A549 (cell line): ENCODE data around the gene RPL35. TPM values are rescaled to one million over a fixed set of nuclear protein-coding genes. Genes with fewer than 3 reads are reported as not detected.

Source experiments
- ATAC-seq, 2 experiments: fragments of 200-7000 bp in 1 of 2; fragments of >200 bp in 1 of 2; cut with Nextera tagmentation in 1 of 2; cut with Tn5 transposase in 1 of 2; 3 replicates each; pipeline versions ENCODE4 v1.8.0 to v1.9.1; 2018 to 2020; ENCODE audit warnings: mild to moderate bottlenecking in 1 of 2, moderate library complexity in 1 of 2
- CTCF ChIA-PET: fragments of 300-600 bp; sonication (Branson Sonifier 250); formaldehyde crosslinking; extraction: SDS; loops from one replicate; lab custom pipeline; 2021; ENCODE audit warnings: antibody characterized with exemption, inconsistent platforms; lab: Yijun Ruan, JAX
- POLR2A ChIA-PET: fragments of 350-600 bp; formaldehyde crosslinking; extraction: SDS; loops from one replicate; lab custom pipeline; 2021; ENCODE audit warnings: antibody characterized with exemption, inconsistent platforms; lab: Yijun Ruan, JAX
- DNase-seq, 2 experiments: peaks; one replicate each; pipeline versions ENCODE4 v3.0.0 to v3.0.0-alpha.2; 2011 to 2016; ENCODE audit warnings: low read depth in 1 of 2, low spot score in 1 of 2
- FAIRE-seq: peaks from 2 replicates; lab custom pipeline; 2011; peaks lifted over from hg19 to GRCh38; lab: Jason Lieb, UNC
- H3K27ac ChIP-seq, 2 experiments: fragments of >200 bp; sonication (Bioruptor Twin); formaldehyde crosslinking; 3 replicates each; pipeline ENCODE4 v1.5.1; 2016 to 2017
- H3K4me1 ChIP-seq: fragments of >200 bp; sonication (Bioruptor Twin); formaldehyde crosslinking; 3 replicates; pipeline ENCODE4 v1.6.1; 2016
- H3K4me2 ChIP-seq: fragments of >200 bp; sonication (Bioruptor Twin); formaldehyde crosslinking; 3 replicates; pipeline ENCODE4 v1.6.1; 2016
- H3K4me3 ChIP-seq: fragments of >200 bp; sonication (Bioruptor Twin); formaldehyde crosslinking; 3 replicates; pipeline ENCODE4 v1.5.1; 2016
- H3K9me3 ChIP-seq: fragments of >200 bp; sonication (Bioruptor Twin); formaldehyde crosslinking; 3 replicates; pipeline ENCODE4 v1.6.1; 2016
- ESRRA ChIP-seq: fragments of 150-350 bp; IDR thresholded peaks from 2 replicates; pipeline ENCODE4 v1.6.1; 2014; ENCODE audit warnings: mild to moderate bottlenecking, low read length, borderline replicate concordance
- FOSL2 ChIP-seq, 2 experiments: fragments of 450-650 bp in 1 of 2; fragments of >200 bp in 1 of 2; sonication (Bioruptor Twin) in 1 of 2; formaldehyde crosslinking; IDR thresholded peaks; 2 replicates each; pipeline versions ENCODE4 v1.5.0 to v1.6.1; 2016 to 2020; ENCODE audit warnings: mild to moderate bottlenecking in 1 of 2, moderate library complexity in 1 of 2
- HOXA7 ChIP-seq: fragments of 250-450 bp; sonication (Bioruptor Pico); IDR thresholded peaks from 2 replicates; pipeline ENCODE4 v1.5.0; 2020; ENCODE audit warnings: mild to moderate bottlenecking, moderate library complexity
- KDM5A ChIP-seq: fragments of 200-600 bp; sonication (generic); IDR thresholded peaks from 2 replicates; pipeline ENCODE4 v1.6.1; 2016; ENCODE audit warnings: antibody characterized with exemption, mild to moderate bottlenecking
- SMC3 ChIP-seq: fragments of >200 bp; sonication (Bioruptor Twin); formaldehyde crosslinking; IDR thresholded peaks from 3 replicates; pipeline ENCODE4 v1.6.1; 2018; ENCODE audit warnings: inconsistent platforms
- ZNF302 ChIP-seq: fragments of 250-450 bp; sonication (Bioruptor Pico); IDR thresholded peaks from 2 replicates; pipeline ENCODE4 v1.9.0; 2021; ENCODE audit warnings: inconsistent platforms, mild to moderate bottlenecking, moderate library complexity
- WGBS: methylation state at CpG from one replicate; pipeline ENCODE4 v1.1.6; 2017; ENCODE audit errors: missing lambda C conversion rate; 5-methylcytosine and 5-hydroxymethylcytosine counted together
- polyA plus RNA-seq, 4 experiments: library from polyadenylated mRNA; depleted of rRNA in 3 of 4; stranded (reverse); fragments of >200 nt; fragmentation: RNase III in 1 of 4; extraction: RNeasy Plus Mini Kit Qiagen cat#74134 plus additional on column Dnase treatment in 1 of 4; gene quantifications; 2 replicates in 3 of 4; 3 replicates in 1 of 4; pipeline ENCODE4 v1.2.3, GENCODE V29; 2011 to 2017
- small RNA-seq, 6 experiments: library from RNA; depleted of rRNA; stranded (forward); fragments of <200 nt; gene quantifications; one replicate each; pipeline ENCODE3, GENCODE V24; 2012
- TF ChIP-seq, protein P1 (sequence below): IDR thresholded peaks from 2 replicates; pipeline ENCODE4 v1.6.1; 2012; ENCODE audit warnings: low read depth, borderline replicate concordance

The RPL35 gene
- polyA plus RNA-seq, 2 of the 4 experiments (the other 2 are of a cell fraction): 2,307 to 3,076 TPM

DNA sequence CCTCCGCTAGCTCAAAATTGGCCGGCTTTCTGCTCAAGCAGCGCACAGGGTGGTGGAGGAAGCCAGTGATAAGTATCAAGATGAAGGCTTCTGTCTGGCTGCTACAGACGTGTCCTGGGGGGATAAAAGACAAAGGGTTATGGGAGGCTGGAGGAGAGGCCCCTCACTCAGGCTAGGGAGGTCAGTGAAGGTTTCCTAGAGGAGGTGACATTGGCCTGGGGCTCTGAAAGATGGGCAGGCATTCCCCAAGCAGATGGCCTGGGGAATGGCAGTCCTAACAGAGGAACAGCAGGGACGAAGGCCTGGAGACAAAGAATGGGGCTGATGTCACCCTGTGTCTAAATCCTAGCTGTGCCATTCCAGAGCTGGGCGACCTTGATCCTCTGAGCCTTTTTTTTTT lies 52.5 kb downstream of the RPL35 start:
- DNase-seq (no peak), ATAC-seq (no peak), FAIRE-seq (no peak)
- CTCF ChIA-PET: interaction anchor here (1.3 to 40.0 kb wide), 5 partner anchors 9 to 98 kb away, joined by 3 to 785 read pairs (median 9); partner anchors contain the start of genes NR6A1, OLFML2A and WDR38
- no peak overlapping the region for H3K4me3 ChIP-seq
- TF ChIP-seq ZNF302 (CRISPR knock-in tag) (no peak), KDM5A (no peak)
- 92% methylated on average over 6 of the region's 6 CpGs for WGBS
- H3K4me2 ChIP-seq: no peak overlapping the region
- H3K4me1 ChIP-seq: peaks cover 41% of the 10 kb centered on the region
- POLR2A ChIA-PET: interaction anchor here (1.3 kb wide), 1 partner anchor 30 kb away, joined by 3 read pairs; no protein-coding TSS in a partner anchor
- H3K9me3 ChIP-seq: no peaks in the 10 kb centered on the region
- peak overlapping the region in 1 of 2 experiments; percentile 93; a peak in 2 of 6 replicates for H3K27ac ChIP-seq

DNA sequence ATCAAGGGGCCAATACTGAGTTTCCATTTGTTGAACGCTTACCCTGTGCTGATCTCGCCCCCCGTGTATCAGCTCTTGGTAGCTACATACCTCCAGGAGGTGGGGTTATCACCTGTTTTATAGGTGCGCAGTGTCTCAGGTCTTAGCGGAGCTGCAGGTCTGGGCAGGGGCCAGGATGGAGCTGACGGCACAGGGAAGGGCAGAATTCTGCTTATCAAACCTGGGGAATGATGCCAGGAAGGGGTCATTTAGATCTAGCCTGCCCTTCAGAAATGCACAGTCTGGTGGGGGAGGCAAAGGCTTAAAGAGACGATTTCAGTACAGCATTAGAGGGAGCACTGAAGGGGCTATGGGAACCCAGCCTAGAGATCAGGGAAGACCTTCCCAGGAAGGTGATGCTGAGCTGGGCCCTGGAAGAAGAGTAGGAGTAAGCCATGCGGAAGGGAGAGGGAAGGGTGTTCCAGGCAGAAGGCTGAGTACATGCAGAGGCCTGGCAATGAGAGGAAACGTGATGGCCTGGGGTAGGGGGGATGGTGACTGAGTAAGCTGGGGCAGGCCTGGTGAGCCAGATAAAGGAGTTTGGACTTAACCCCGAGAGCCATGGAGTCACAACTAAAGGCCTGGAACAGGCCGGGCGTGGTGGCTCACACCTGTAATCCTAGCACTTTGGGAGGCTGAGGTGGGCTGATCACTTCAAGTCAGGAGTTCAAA lies 53.4 kb downstream of the RPL35 start:
- 88% methylated on average over 12 of the region's 12 CpGs for WGBS
- Histone ChIP-seq H3K9me3 (no peaks in the 10 kb centered on the region), H3K27ac (no peak overlapping the region)
- FAIRE-seq: no peak
- TF ChIP-seq HOXA7 (CRISPR knock-in tag) (no peak), FOSL2 (IDR thresholded peaks at IDR 0.05) (no peak), FOSL2 (CRISPR knock-in tag; IDR thresholded peaks at IDR 0.05) (no peak), ESRRA (no peak), SMC3 (no peak)
- TF ChIP-seq, protein P1, sequence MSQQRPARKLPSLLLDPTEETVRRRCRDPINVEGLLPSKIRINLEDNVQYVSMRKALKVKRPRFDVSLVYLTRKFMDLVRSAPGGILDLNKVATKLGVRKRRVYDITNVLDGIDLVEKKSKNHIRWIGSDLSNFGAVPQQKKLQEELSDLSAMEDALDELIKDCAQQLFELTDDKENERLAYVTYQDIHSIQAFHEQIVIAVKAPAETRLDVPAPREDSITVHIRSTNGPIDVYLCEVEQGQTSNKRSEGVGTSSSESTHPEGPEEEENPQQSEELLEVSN: no peak
- TF ChIP-seq, all 56 proteins: peak for 0
- DNase-seq: no peak
- no peak overlapping the region for H3K4me2 ChIP-seq
- no peak for ATAC-seq
- CTCF ChIA-PET: interaction anchor here (0.6 to 40.0 kb wide), 6 partner anchors 10 to 129 kb away, joined by 3 to 785 read pairs (median 6); partner anchors contain the start of genes NR6A1, OLFML2A and WDR38
- peaks cover 34% of the 10 kb centered on the region for H3K4me1 ChIP-seq
- POLR2A ChIA-PET: interaction anchor here (1.3 kb wide), 1 partner anchor 29 kb away, joined by 3 read pairs; no protein-coding TSS in a partner anchor
- no peak overlapping the region for H3K4me3 ChIP-seq

Small RNA genes within 50 kb of the gene (small RNA-seq; reads per million reads assigned to genes)
- gene RNU4-82P: 0 reads per million in 6 experiments

Other genes with a start within 250 kb of the RPL35 start
- 3.3 and 4.1 TPM in 2 replicates for gene NR6A1, start 90.6 kb downstream of the RPL35 start, polyA plus RNA-seq (2011; rRNA removed)
- 1.7 to 1.8 TPM (median 1.7 TPM) in 3 replicates for gene NR6A1, start 90.6 kb downstream of the RPL35 start, polyA plus RNA-seq (2017; fragmentation: RNase III; extraction: RNeasy Plus Mini Kit Qiagen cat#74134 plus additional on column Dnase treatment)
- gene OLFML2A, start 84.8 kb downstream of the RPL35 start, polyA plus RNA-seq (2011; rRNA removed): 8.2 and 11.8 TPM in 2 replicates
- 11.3 to 16.2 TPM (median 14.5 TPM) in 3 replicates for gene OLFML2A, start 84.8 kb downstream of the RPL35 start, polyA plus RNA-seq (2017; fragmentation: RNase III; extraction: RNeasy Plus Mini Kit Qiagen cat#74134 plus additional on column Dnase treatment)
- gene WDR38, start 8.5 kb downstream of the RPL35 start, polyA plus RNA-seq (2011; rRNA removed): not detected in 2 replicates
- 0.12 TPM in 1 of 3 replicates, not detected in the others for gene WDR38, start 8.5 kb downstream of the RPL35 start, polyA plus RNA-seq (2017; fragmentation: RNase III; extraction: RNeasy Plus Mini Kit Qiagen cat#74134 plus additional on column Dnase treatment)
- gene ARPC5L, start 173 bp upstream of the RPL35 start, polyA plus RNA-seq (2011; rRNA removed): 44.9 and 62.8 TPM in 2 replicates
- 59.4 to 65.6 TPM (median 59.9 TPM) in 3 replicates for gene ARPC5L, start 173 bp upstream of the RPL35 start, polyA plus RNA-seq (2017; fragmentation: RNase III; extraction: RNeasy Plus Mini Kit Qiagen cat#74134 plus additional on column Dnase treatment)
- 19.4 and 29.5 TPM in 2 replicates for gene GOLGA1, start 79.1 kb upstream of the RPL35 start, polyA plus RNA-seq (2011; rRNA removed)
- gene GOLGA1, start 79.1 kb upstream of the RPL35 start, polyA plus RNA-seq (2017; fragmentation: RNase III; extraction: RNeasy Plus Mini Kit Qiagen cat#74134 plus additional on column Dnase treatment): 10.0 to 10.9 TPM (median 10.5 TPM) in 3 replicates